Neural progenitor cell (in vitro differentiated cells): Measurements from ENCODE around the gene IRF1. TPM values are rescaled to one million over a fixed set of nuclear protein-coding genes. Genes with fewer than 3 reads are reported as not detected.

Experiments used
- small RNA-seq: library from RNA; depleted of rRNA; stranded (forward); fragments of <200 nt; gene quantifications from one replicate; pipeline ENCODE3, GENCODE V24; 2015
- total RNA-seq: library from RNA; depleted of rRNA; stranded (reverse); fragments of >200 nt; gene quantifications from 2 replicates; pipeline ENCODE4 v1.2.3, GENCODE V29; 2015; ENCODE audit warnings: low replicate concordance

Gene IRF1
- total RNA-seq, 1 donor from 2014 or later = 7.1 TPM

Small RNAs within 50 kb of the gene (small RNA-seq; reads per million reads assigned to genes)
- not detected for gene RF00019

Other genes starting within 250 kb of the IRF1 start
- 8.3 and 10.3 TPM in 2 replicates for gene PDLIM4, start 233.1 kb downstream of the IRF1 start, total RNA-seq
- 0.06 and 0.09 TPM in 2 replicates for gene SLC22A4, start 196.4 kb downstream of the IRF1 start, total RNA-seq
- gene SLC22A5, start 121.1 kb downstream of the IRF1 start, total RNA-seq = 3.1 and 4.3 TPM in 2 replicates
- not detected in 2 replicates for gene IL5, start 52.7 kb upstream of the IRF1 start, total RNA-seq
- gene RAD50, start 66.2 kb upstream of the IRF1 start, total RNA-seq = 34.6 and 48.2 TPM in 2 replicates
- gene IL13, start 167.4 kb upstream of the IRF1 start, total RNA-seq = not detected in 2 replicates
- gene IL4, start 183.2 kb upstream of the IRF1 start, total RNA-seq = not detected in 2 replicates
- 13.9 and 27.6 TPM in 2 replicates for gene KIF3A, start 246.8 kb upstream of the IRF1 start, total RNA-seq